WERI-Rb-1 (cell line): ENCODE measurements around the gene NANOS3.
A peak's percentile ranks its signal among the peaks of the same experiment; 100 is the strongest.
"Not testable (repeated sequence)": the region's sequence is repeated elsewhere in the genome, so short reads cannot be mapped to it uniquely, and the experiment has no call there.

Experiments used
- DNase-seq: peaks from one replicate; pipeline ENCODE4 v3.0.0-alpha.2; 2020
- H3K27ac ChIP-seq: fragments of 250-450 bp; sonication (Bioruptor Pico); 2 replicates; pipeline ENCODE4 v1.5.1; 2020; ENCODE audit warnings: mild to moderate bottlenecking, moderate library complexity
- H3K27me3 ChIP-seq: fragments of 250-450 bp; sonication (Bioruptor Pico); 2 replicates; pipeline ENCODE4 v1.5.1; 2021; ENCODE audit warnings: mild to moderate bottlenecking, low read depth, moderate library complexity; ENCODE audit not compliant: insufficient read depth, severe bottlenecking
- H3K36me3 ChIP-seq: fragments of 250-450 bp; sonication (Bioruptor Pico); 2 replicates; pipeline ENCODE4 v1.5.1; 2020; ENCODE audit warnings: mild to moderate bottlenecking, moderate library complexity
- H3K4me3 ChIP-seq: 2 replicates; pipeline ENCODE4 v1.5.1; 2011; ENCODE audit warnings: low read depth, mild to moderate bottlenecking, control low read depth, low read length
- H3K9me3 ChIP-seq: fragments of 250-450 bp; sonication (Bioruptor Pico); 2 replicates; pipeline ENCODE4 v1.5.1; 2021; ENCODE audit warnings: mild to moderate bottlenecking, moderate library complexity; ENCODE audit not compliant: severe bottlenecking
- CTCF ChIP-seq: IDR thresholded peaks from 2 replicates; pipeline ENCODE4 v1.5.1; 2011; ENCODE audit warnings: low read depth, mild to moderate bottlenecking, control low read depth, inconsistent platforms, low read length

The NANOS3 gene

GRCh38 chr19:13847407-13848339 lies 29.3 kb upstream of the NANOS3 start:
- peak; percentile 87 for DNase-seq
- Histone ChIP-seq H3K36me3 (no peaks in the 10 kb centered on the region), H3K27me3 (no peaks in the 10 kb centered on the region), H3K27ac (peak overlapping the region; percentile 74), H3K4me3 (peak overlapping the region; percentile 47), H3K9me3 (no peaks in the 10 kb centered on the region)
- no peak for TF ChIP-seq CTCF

GRCh38 chr19:13848340-13848677 lies 28.6 kb upstream of the NANOS3 start:
- no peaks in the 10 kb centered on the region for H3K27me3 ChIP-seq
- H3K36me3 ChIP-seq, result no peaks in the 10 kb centered on the region
- no peak overlapping the region for H3K4me3 ChIP-seq
- TF ChIP-seq CTCF, result no peak
- DNase-seq, result no peak
- H3K27ac ChIP-seq, result no peak overlapping the region
- no peaks in the 10 kb centered on the region for H3K9me3 ChIP-seq

- no peak overlapping the region for H3K27ac ChIP-seq
- H3K36me3 ChIP-seq, result no peaks in the 10 kb centered on the region
- H3K9me3 ChIP-seq, result no peaks in the 10 kb centered on the region
- no peak for DNase-seq
- H3K27me3 ChIP-seq, result no peaks in the 10 kb centered on the region
- TF ChIP-seq CTCF, result no peak
- H3K4me3 ChIP-seq, result no peak overlapping the region
Observed at GRCh38 chr19:13848798-13849676, 27.9 kb upstream of the NANOS3 start.

GRCh38 chr19:13849991-13850909 lies 26.7 kb upstream of the NANOS3 start:
- TF ChIP-seq CTCF, result no peak
- Histone ChIP-seq H3K9me3 (no peaks in the 10 kb centered on the region), H3K36me3 (no peaks in the 10 kb centered on the region), H3K27ac (no peak overlapping the region), H3K4me3 (no peak overlapping the region), H3K27me3 (no peaks in the 10 kb centered on the region)
- DNase-seq, result no peak

GRCh38 chr19:13850910-13851733 lies 25.8 kb upstream of the NANOS3 start:
- no peak overlapping the region for H3K27ac ChIP-seq
- TF ChIP-seq CTCF, result no peak
- H3K27me3 ChIP-seq, result no peaks in the 10 kb centered on the region
- H3K9me3 ChIP-seq, result no peaks in the 10 kb centered on the region
- DNase-seq, result no peak
- no peak overlapping the region for H3K4me3 ChIP-seq
- no peaks in the 10 kb centered on the region for H3K36me3 ChIP-seq

- not testable (repeated sequence) for H3K9me3 ChIP-seq, H3K27ac ChIP-seq, DNase-seq, H3K4me3 ChIP-seq, H3K27me3 ChIP-seq, H3K36me3 ChIP-seq
Observed at GRCh38 chr19:13851734-13852114, 25.2 kb upstream of the NANOS3 start.

- H3K27ac ChIP-seq, result not testable (repeated sequence)
Observed at GRCh38 chr19:13852171-13852707, 24.7 kb upstream of the NANOS3 start.

More at GRCh38 chr19:13852171-13852707, 24.7 kb upstream of the NANOS3 start:
- not testable (repeated sequence) for DNase-seq, H3K27me3 ChIP-seq, H3K4me3 ChIP-seq, H3K36me3 ChIP-seq, H3K9me3 ChIP-seq
